DND-41 (cell line): ENCODE results near the gene CCDC134.

ENCODE experiments used
- ATAC-seq: fragments of 200-7000 bp; cut with Tn5 transposase; 3 replicates; pipeline ENCODE4 v1.9.1; 2021; ENCODE audit warnings: low read depth; ENCODE audit not compliant: insufficient read depth
- DNase-seq: peaks from one replicate; pipeline ENCODE4 v3.0.0-alpha.2; 2020
- H2AFZ ChIP-seq: 2 replicates; pipeline ENCODE4 v1.6.0; 2012; ENCODE audit warnings: low read depth, low read length
- H3K27ac ChIP-seq: 2 replicates; pipeline ENCODE4 v1.5.1; 2012; ENCODE audit warnings: low read length, inconsistent platforms
- H3K27me3 ChIP-seq: fragments of 200-600 bp; sonication (generic); 2 replicates; pipeline ENCODE4 v1.6.0; 2012; ENCODE audit warnings: low read length, mild to moderate bottlenecking, inconsistent platforms; ENCODE audit not compliant: insufficient read depth, poor library complexity
- H3K36me3 ChIP-seq: 2 replicates; pipeline ENCODE4 v1.5.1; 2012; ENCODE audit warnings: low read length, inconsistent platforms; ENCODE audit not compliant: insufficient read depth
- H3K4me1 ChIP-seq: 2 replicates; pipeline ENCODE4 v1.5.1; 2012; ENCODE audit warnings: mild to moderate bottlenecking, low read length; ENCODE audit not compliant: insufficient read depth
- H3K4me2 ChIP-seq: 2 replicates; pipeline ENCODE4 v1.6.0; 2012; ENCODE audit warnings: mild to moderate bottlenecking, moderate library complexity, low read length, inconsistent platforms; ENCODE audit not compliant: insufficient read depth
- H3K4me3 ChIP-seq, 2 experiments: fragments of 200-600 bp in 1 of 2; shearing (Covaris generic) in 1 of 2; 2 replicates each; pipeline ENCODE4 v1.5.1; 2012 to 2016; ENCODE audit warnings: inconsistent platforms in 2 of 2, low read length in 2 of 2, mild to moderate bottlenecking in 2 of 2, low read depth in 1 of 2, moderate library complexity in 1 of 2
- H3K79me2 ChIP-seq: 2 replicates; pipeline ENCODE4 v1.6.0; 2012; ENCODE audit warnings: low read length, inconsistent platforms; ENCODE audit not compliant: insufficient read depth
- H3K9ac ChIP-seq: 2 replicates; pipeline ENCODE4 v1.6.0; 2012; ENCODE audit warnings: low read depth, mild to moderate bottlenecking, inconsistent platforms, low read length, moderate library complexity
- H3K9me3 ChIP-seq: 2 replicates; pipeline ENCODE4 v1.5.1; 2012; ENCODE audit warnings: low read length, moderate library complexity, mild to moderate bottlenecking, inconsistent platforms; ENCODE audit not compliant: insufficient read depth, severe bottlenecking
- H4K20me1 ChIP-seq: 2 replicates; pipeline ENCODE4 v1.6.0; 2012; ENCODE audit warnings: low read length; ENCODE audit not compliant: insufficient read depth
- EZH2 ChIP-seq: IDR thresholded peaks from 3 replicates; pipeline ENCODE4 v1.6.1; 2012; ENCODE audit warnings: borderline replicate concordance, low read depth, mild to moderate bottlenecking, moderate library complexity, low read length, inconsistent platforms; ENCODE audit not compliant: severe bottlenecking
- TF ChIP-seq, protein P1 (sequence below): IDR thresholded peaks from 2 replicates; pipeline ENCODE4 v1.5.1; 2012; ENCODE audit warnings: borderline replicate concordance, low read length, moderate library complexity, mild to moderate bottlenecking; ENCODE audit not compliant: poor library complexity, severe bottlenecking; ENCODE audit errors: extremely low read depth

CCDC134 gene

GRCh38 chr22:41836551-41836950 lies 36.1 kb downstream of the CCDC134 start:
- ATAC-seq (no peak), DNase-seq (no peak)
- Histone ChIP-seq H3K4me2 (peak overlapping the region; percentile 31), H4K20me1 (peaks cover 63% of the 10 kb centered on the region), H3K27me3 (no peaks in the 10 kb centered on the region), H3K9ac (no peak overlapping the region), H2AFZ (no peak overlapping the region), H3K4me1 (peaks cover 67% of the 10 kb centered on the region), H3K79me2 (peaks cover 94% of the 10 kb centered on the region), H3K36me3 (peaks cover 69% of the 10 kb centered on the region), H3K4me3 (no peak overlapping the region), H3K9me3 (no peaks in the 10 kb centered on the region), H3K27ac (peak overlapping the region; percentile 37; the same call in 1 of the 2 replicates)
- no peak for TF ChIP-seq EZH2
- TF ChIP-seq, protein P1, sequence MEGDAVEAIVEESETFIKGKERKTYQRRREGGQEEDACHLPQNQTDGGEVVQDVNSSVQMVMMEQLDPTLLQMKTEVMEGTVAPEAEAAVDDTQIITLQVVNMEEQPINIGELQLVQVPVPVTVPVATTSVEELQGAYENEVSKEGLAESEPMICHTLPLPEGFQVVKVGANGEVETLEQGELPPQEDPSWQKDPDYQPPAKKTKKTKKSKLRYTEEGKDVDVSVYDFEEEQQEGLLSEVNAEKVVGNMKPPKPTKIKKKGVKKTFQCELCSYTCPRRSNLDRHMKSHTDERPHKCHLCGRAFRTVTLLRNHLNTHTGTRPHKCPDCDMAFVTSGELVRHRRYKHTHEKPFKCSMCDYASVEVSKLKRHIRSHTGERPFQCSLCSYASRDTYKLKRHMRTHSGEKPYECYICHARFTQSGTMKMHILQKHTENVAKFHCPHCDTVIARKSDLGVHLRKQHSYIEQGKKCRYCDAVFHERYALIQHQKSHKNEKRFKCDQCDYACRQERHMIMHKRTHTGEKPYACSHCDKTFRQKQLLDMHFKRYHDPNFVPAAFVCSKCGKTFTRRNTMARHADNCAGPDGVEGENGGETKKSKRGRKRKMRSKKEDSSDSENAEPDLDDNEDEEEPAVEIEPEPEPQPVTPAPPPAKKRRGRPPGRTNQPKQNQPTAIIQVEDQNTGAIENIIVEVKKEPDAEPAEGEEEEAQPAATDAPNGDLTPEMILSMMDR: no peak

- Histone ChIP-seq H2AFZ (no peak overlapping the region), H3K4me2 (peak overlapping the region; percentile 15; the same call in 1 of the 2 replicates), H3K9me3 (no peaks in the 10 kb centered on the region), H3K27me3 (no peaks in the 10 kb centered on the region), H3K9ac (no peak overlapping the region), H3K79me2 (peaks cover 97% of the 10 kb centered on the region), H3K27ac (peak overlapping the region; percentile 15), H3K4me1 (peaks cover 77% of the 10 kb centered on the region), H4K20me1 (peaks cover 80% of the 10 kb centered on the region), H3K4me3 (no peak overlapping the region), H3K36me3 (peaks cover 85% of the 10 kb centered on the region)
- TF ChIP-seq, protein P1: no peak
- no peak for TF ChIP-seq EZH2
- ATAC-seq (no peak), DNase-seq (no peak)
Observed at GRCh38 chr22:41838842-41839618, 38.6 kb downstream of the CCDC134 start.

DNA sequence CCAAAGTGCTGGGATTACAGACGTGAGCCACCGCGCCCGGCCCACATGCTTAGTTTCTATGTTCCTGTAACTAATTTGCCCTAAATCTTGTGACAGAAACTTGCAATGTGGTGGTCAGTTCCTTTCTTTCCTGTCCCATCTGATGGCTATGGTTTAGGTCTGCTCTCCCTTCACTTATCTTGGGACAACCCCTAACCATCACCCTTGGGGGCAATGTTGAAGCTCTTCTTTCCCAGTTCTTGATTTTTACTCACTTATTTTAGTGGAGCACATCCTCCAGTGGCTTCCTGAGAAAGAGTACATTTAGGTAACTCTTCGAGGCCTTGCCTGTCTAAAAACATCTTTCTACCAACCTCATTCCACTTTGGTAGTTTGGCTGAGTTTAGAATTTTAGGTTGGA lies 39.7 kb downstream of the CCDC134 start:
- H3K4me1 ChIP-seq: peaks cover 73% of the 10 kb centered on the region
- no peak overlapping the region for H2AFZ ChIP-seq
- H3K4me3 ChIP-seq: no peak overlapping the region
- ATAC-seq (no peak), DNase-seq (no peak)
- no peak overlapping the region for H3K9ac ChIP-seq
- peaks cover 97% of the 10 kb centered on the region for H3K79me2 ChIP-seq
- peaks cover 88% of the 10 kb centered on the region for H3K36me3 ChIP-seq
- no peaks in the 10 kb centered on the region for H3K27me3 ChIP-seq
- TF ChIP-seq, protein P1: no peak
- peak overlapping the region; percentile 33; the same call in 1 of the 2 replicates for H3K4me2 ChIP-seq
- peaks cover 82% of the 10 kb centered on the region for H4K20me1 ChIP-seq
- H3K9me3 ChIP-seq: no peaks in the 10 kb centered on the region
- H3K27ac ChIP-seq: no peak overlapping the region
